ENCODE results near the gene TTC38. TPM values are rescaled to one million over a fixed set of nuclear protein-coding genes. Genes with fewer than 3 reads are reported as not detected.

TTC38 gene
- total RNA-seq, 1 experiment from 2014 or later: 31.5 TPM

DNA sequence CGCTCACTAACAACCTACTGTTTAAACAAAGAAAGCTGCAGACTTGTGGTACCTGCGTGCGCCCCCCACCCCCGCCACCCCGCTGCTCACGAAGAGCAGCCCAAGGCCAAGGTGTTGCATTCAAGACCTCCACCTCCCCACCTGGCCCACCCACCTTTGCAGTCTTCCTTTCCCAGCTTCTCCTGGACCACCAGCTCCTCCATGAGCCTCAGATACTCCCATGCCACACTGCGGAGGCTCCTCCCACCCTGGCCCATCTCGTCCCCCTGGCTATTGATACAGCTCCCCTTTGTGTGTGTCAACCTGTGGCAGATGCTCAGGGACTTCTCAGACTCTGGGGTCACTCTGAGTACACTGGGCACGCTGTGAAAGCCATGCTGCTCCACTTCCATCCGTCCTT is 21.6 kb upstream of the TTC38 start:
- Histone ChIP-seq H3K56ac (ENCODE audit: insufficient read length, low read depth, low read length) (no peak overlapping the region), H3K4me1 (ENCODE audit: insufficient read depth, low read length) (no peaks in the 10 kb centered on the region), H4K20me1 (ENCODE audit: control insufficient read depth, insufficient read depth, insufficient read length) (no peaks in the 10 kb centered on the region), H3K14ac (ENCODE audit: insufficient read depth, low read length) (no peak overlapping the region), H3K27me3 (ENCODE audit: insufficient read depth, low read length) (no peaks in the 10 kb centered on the region), H3K79me1 (ENCODE audit: insufficient read depth, low read depth, low read length, poor library complexity, severe bottlenecking) (no peaks in the 10 kb centered on the region), H3T11ph (ENCODE audit: low read length) (no peak overlapping the region), H3K9ac (ENCODE audit: extremely low read depth, insufficient read length, low read length) (no peak overlapping the region), H3K9me3 (ENCODE audit: control insufficient read depth, low read depth, low read length) (no peaks in the 10 kb centered on the region), H2AK5ac (ENCODE audit: insufficient read length, low read length) (no peak overlapping the region), H3K23me2 (ENCODE audit: insufficient read length, low read depth, low read length, poor library complexity, severe bottlenecking) (peaks cover 7% of the 10 kb centered on the region), H3K4ac (ENCODE audit: low read depth, low read length) (no peak overlapping the region), H4K8ac (replicated peaks; ENCODE audit: insufficient read length, low read depth, low read length) (no peak overlapping the region), H3K79me2 (ENCODE audit: insufficient read depth, low read length) (no peaks in the 10 kb centered on the region), H4K5ac (ENCODE audit: insufficient read length, low read depth, low read length) (no peak overlapping the region), H3K4me2 (ENCODE audit: insufficient read depth, insufficient read length, low read length) (no peak overlapping the region), H2BK5ac (ENCODE audit: insufficient read length, low read length) (no peak overlapping the region), H2AFZ (ENCODE audit: low read length) (no peak overlapping the region), H2BK120ac (ENCODE audit: low read depth, low read length, poor library complexity, severe bottlenecking) (no peak overlapping the region), H3K23ac (ENCODE audit: insufficient read length, low read depth, low read length) (no peak overlapping the region), H2BK20ac (ENCODE audit: low read depth, low read length, poor library complexity, severe bottlenecking) (no peak overlapping the region), H4K91ac (ENCODE audit: insufficient read length, low read depth, low read length) (no peak overlapping the region), H2BK12ac (ENCODE audit: insufficient read length, low read depth, low read length) (no peak overlapping the region), H3K27ac (ENCODE audit: insufficient read length, low read depth, low read length) (no peak overlapping the region), H2BK15ac (ENCODE audit: low read depth, low read length) (no peak overlapping the region), H3K18ac (ENCODE audit: insufficient read length, low read depth, low read length) (no peak overlapping the region)
- WGBS (ENCODE audit: extremely low coverage, insufficient read length, low lambda C conversion rate): no CpG with 5 or more reads among the region's 10 CpGs
- TF ChIP-seq, protein P1, sequence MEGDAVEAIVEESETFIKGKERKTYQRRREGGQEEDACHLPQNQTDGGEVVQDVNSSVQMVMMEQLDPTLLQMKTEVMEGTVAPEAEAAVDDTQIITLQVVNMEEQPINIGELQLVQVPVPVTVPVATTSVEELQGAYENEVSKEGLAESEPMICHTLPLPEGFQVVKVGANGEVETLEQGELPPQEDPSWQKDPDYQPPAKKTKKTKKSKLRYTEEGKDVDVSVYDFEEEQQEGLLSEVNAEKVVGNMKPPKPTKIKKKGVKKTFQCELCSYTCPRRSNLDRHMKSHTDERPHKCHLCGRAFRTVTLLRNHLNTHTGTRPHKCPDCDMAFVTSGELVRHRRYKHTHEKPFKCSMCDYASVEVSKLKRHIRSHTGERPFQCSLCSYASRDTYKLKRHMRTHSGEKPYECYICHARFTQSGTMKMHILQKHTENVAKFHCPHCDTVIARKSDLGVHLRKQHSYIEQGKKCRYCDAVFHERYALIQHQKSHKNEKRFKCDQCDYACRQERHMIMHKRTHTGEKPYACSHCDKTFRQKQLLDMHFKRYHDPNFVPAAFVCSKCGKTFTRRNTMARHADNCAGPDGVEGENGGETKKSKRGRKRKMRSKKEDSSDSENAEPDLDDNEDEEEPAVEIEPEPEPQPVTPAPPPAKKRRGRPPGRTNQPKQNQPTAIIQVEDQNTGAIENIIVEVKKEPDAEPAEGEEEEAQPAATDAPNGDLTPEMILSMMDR (conservative IDR thresholded peaks at IDR 0.05): no peak
- Mint-ChIP-seq H3K36me3 (ENCODE audit: insufficient read depth in 1 of 3, low read depth in 3 of 3) (peaks cover 1 to 8% (median 8%) of the 10 kb centered on the region in 3 experiments; a peak in 4 of 7 replicates), H3K27ac (peak overlapping the region in 2 of 3 experiments; percentile 18 to 61; a peak in 2 of 7 replicates), H3K4me3 (no peak overlapping the region), H3K4me1 (peaks cover 2 to 10% of the 10 kb centered on the region in 2 experiments), H3K9me3 (0 out of 5 replicates have a peak, but pooled peaks cover 0 to under 1% of the 10 kb centered on the region in 2 experiments), H3K27me3 (ENCODE audit: low read depth) (peaks cover 6% of the 10 kb centered on the region)
- no peak for DNase-seq

Data from H9 (cell line).